Neural crest cell (in vitro differentiated cells): ENCODE measurements around the gene PTPRM. TPM values are rescaled to one million over a fixed set of nuclear protein-coding genes. Genes with fewer than 3 reads are reported as not detected.

Experiments used
- DNase-seq: peaks from one replicate; pipeline ENCODE4 v3.0.0; 2021; ENCODE audit warnings: low read depth, mixed read lengths, low spot score
- H3K27ac Mint-ChIP-seq: one replicate; pipeline ENCODE4 v1.8.0; 2021; ENCODE audit warnings: mild to moderate bottlenecking, mixed read lengths; ENCODE audit not compliant: unreplicated experiment
- H3K27me3 Mint-ChIP-seq: 2 replicates; pipeline ENCODE4 v1.8.0; 2021; ENCODE audit warnings: low read depth, mild to moderate bottlenecking, mixed read lengths
- H3K36me3 Mint-ChIP-seq: 2 replicates; pipeline ENCODE4 v1.8.0; 2021; ENCODE audit warnings: low read depth, mild to moderate bottlenecking, mixed read lengths
- H3K4me1 Mint-ChIP-seq: 2 replicates; pipeline ENCODE4 v1.8.0; 2021; ENCODE audit warnings: mixed read lengths
- H3K4me3 Mint-ChIP-seq: one replicate; pipeline ENCODE4 v1.8.0; 2021; ENCODE audit warnings: mild to moderate bottlenecking, mixed read lengths
- H3K9me3 Mint-ChIP-seq: 2 replicates; pipeline ENCODE4 v1.8.0; 2021; ENCODE audit warnings: mixed read lengths
- CTCF ChIP-seq: fragments of 200-600 bp; sonication (generic); conservative IDR thresholded peaks from 2 replicates; pipeline ENCODE4 v1.5.0; 2021; ENCODE audit warnings: antibody characterized with exemption, mild to moderate bottlenecking
- total RNA-seq: library from RNA; stranded (reverse); gene quantifications from 2 replicates; pipeline ENCODE4 v1.2.1, GENCODE V29; 2021

PTPRM gene
- total RNA-seq, 1 donor from 2014 or later = 7.7 TPM

- H3K27ac Mint-ChIP-seq = no peak overlapping the region
- peak; percentile 49 for DNase-seq
- no peaks in the 10 kb centered on the region for H3K9me3 Mint-ChIP-seq
- TF ChIP-seq CTCF = no peak
- peaks cover 7% of the 10 kb centered on the region for H3K4me1 Mint-ChIP-seq
- peak overlapping the region; percentile 56 for H3K4me3 Mint-ChIP-seq
- H3K36me3 Mint-ChIP-seq = no peaks in the 10 kb centered on the region
- H3K27me3 Mint-ChIP-seq = peaks cover 47% of the 10 kb centered on the region
Measured at GRCh38 chr18:7567474-7568425, 634 bp downstream of the PTPRM start.

GRCh38 chr18:7568426-7568825, 1.3 kb downstream of the PTPRM start:
- H3K27ac Mint-ChIP-seq = no peak overlapping the region
- H3K4me1 Mint-ChIP-seq = peaks cover 12% of the 10 kb centered on the region
- H3K4me3 Mint-ChIP-seq = peak overlapping the region; percentile 86
- peaks cover 48% of the 10 kb centered on the region for H3K27me3 Mint-ChIP-seq
- DNase-seq = peak; percentile 66
- TF ChIP-seq CTCF = peak; percentile 55
- no peaks in the 10 kb centered on the region for H3K36me3 Mint-ChIP-seq
- H3K9me3 Mint-ChIP-seq = no peaks in the 10 kb centered on the region

GRCh38 chr18:7571626-7572025, 4.5 kb downstream of the PTPRM start:
- H3K27me3 Mint-ChIP-seq = peaks cover 29% of the 10 kb centered on the region

GRCh38 chr18:7572822-7573221, 5.7 kb downstream of the PTPRM start:
- H3K27me3 Mint-ChIP-seq = peaks cover 29% of the 10 kb centered on the region
- H3K36me3 Mint-ChIP-seq = no peaks in the 10 kb centered on the region
- H3K4me1 Mint-ChIP-seq = peaks cover 18% of the 10 kb centered on the region
- no peak for DNase-seq
- no peaks in the 10 kb centered on the region for H3K9me3 Mint-ChIP-seq
- TF ChIP-seq CTCF = no peak
- no peak overlapping the region for H3K27ac Mint-ChIP-seq
- no peak overlapping the region for H3K4me3 Mint-ChIP-seq

More at GRCh38 chr18:7571626-7572025, 4.5 kb downstream of the PTPRM start:
- TF ChIP-seq CTCF = no peak
- no peak for DNase-seq
- peaks cover 12% of the 10 kb centered on the region for H3K4me1 Mint-ChIP-seq
- H3K9me3 Mint-ChIP-seq = no peaks in the 10 kb centered on the region
- H3K36me3 Mint-ChIP-seq = no peaks in the 10 kb centered on the region
- H3K27ac Mint-ChIP-seq = no peak overlapping the region
- no peak overlapping the region for H3K4me3 Mint-ChIP-seq

GRCh38 chr18:7575465-7576028, 8.4 kb downstream of the PTPRM start:
- Mint-ChIP-seq H3K36me3 (no peaks in the 10 kb centered on the region), H3K9me3 (no peaks in the 10 kb centered on the region), H3K27me3 (peaks cover 9% of the 10 kb centered on the region), H3K4me3 (no peak overlapping the region), H3K4me1 (peaks cover 14% of the 10 kb centered on the region), H3K27ac (peak overlapping the region; percentile 80)
- TF ChIP-seq CTCF = no peak
- DNase-seq = no peak
